GM18870 (cell line): ENCODE results near the gene ATAD1.
"Not testable (repeated sequence)": the region's sequence is repeated elsewhere in the genome, so short reads cannot be mapped to it uniquely, and the experiment has no call there.

Source experiments
- ATAC-seq: cut with Tn5 transposase; IDR thresholded peaks from one replicate; pipeline ENCODE4 v1.9.1; 2021; ENCODE audit warnings: moderate library complexity; ENCODE audit not compliant: unreplicated experiment

The ATAD1 gene, protein sequence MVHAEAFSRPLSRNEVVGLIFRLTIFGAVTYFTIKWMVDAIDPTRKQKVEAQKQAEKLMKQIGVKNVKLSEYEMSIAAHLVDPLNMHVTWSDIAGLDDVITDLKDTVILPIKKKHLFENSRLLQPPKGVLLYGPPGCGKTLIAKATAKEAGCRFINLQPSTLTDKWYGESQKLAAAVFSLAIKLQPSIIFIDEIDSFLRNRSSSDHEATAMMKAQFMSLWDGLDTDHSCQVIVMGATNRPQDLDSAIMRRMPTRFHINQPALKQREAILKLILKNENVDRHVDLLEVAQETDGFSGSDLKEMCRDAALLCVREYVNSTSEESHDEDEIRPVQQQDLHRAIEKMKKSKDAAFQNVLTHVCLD

DNA sequence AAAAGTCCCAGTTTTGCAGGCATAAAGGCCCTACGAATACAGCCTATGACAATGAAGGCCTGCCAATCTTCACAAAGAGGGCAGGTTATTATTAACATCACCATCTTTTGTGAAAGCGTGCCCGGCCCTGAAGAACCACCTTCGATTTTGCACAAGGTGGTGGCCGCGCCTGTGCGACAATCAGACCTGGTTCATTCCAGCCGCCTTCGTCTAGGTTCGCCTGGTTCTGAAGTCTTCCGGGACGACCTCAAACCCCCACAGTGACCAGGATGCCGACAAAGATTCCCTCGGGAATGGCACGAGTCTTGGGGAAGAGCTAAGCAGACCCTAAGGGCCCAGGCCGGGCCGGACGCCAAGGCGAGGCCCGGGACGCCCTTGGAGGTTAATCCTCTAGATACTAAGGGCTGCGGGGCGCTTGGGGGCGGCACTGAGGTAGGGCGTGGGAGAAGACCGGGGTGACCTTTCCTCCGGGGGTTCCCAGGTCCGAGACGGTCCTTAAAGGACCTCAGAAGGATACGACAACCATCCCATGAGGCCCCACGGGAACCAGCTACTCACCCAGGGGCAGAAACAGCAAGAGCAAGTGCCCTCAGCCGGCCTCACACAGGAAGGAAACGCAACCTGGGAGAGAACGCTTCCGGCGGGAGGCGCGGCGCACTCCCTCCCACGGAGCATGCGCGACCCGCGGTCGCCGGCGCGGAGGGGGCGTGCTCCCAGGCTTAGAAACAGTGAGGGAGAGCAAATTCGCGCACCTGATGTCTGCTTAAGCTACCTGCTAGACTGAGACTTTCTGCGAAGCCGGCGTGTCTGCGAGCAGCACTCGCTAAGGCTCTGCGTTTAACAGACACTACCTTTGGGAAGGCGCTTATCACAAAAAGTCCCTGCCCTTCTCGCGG is at the start of gene ATAD1:
ATAD1 (minus strand) TSS at position 618 of the 896 bp plus-strand sequence. CDS start 3,627 bp downstream, outside the sequence.
- peak; percentile 63 for ATAC-seq

DNA sequence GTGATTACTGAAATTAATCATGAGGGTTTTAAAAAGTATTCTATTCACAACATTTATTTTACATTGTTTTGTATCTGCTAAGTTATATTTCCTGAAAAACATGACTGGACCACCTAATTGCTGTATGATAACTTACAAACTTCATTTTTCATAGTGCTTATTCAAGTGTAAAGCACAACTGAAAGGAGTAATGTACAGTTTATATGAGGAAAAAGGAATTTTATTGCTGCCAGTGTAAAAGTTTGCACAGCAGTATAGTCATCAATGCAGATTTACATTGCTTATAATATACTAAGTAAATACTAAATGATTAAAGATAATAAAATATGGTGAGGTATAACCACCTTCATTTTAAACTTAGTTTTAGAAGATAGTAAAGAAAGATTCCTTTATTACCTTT is 49.4 kb upstream of the ATAD1 start:
- ATAC-seq, result no peak

DNA sequence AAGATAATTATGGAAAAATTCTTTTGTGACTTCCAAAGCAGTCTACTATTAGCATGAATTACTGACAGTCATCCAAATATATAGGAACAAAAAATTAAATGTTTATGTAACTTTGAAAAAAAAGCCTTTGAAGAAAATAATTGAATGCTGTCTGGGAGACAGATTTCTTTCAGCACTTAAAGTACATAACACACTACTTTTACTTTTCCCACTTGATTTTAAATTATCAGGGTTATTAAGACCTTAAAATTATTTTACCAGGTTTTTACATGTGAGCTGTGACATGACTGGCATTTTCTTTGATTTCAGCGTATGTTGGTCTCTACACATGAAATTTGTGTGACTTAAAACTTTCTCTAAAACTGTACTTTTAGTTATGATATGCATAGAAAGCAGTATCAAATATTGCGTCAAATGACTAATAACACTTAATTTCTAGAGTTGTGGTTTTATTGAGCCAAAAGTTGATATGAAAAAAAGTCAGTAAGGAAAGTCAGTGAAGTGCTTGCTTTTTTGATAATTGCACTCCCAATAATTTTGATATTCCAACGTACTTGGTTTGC is 48.5 kb upstream of the ATAD1 start:
- no peak for ATAC-seq

DNA sequence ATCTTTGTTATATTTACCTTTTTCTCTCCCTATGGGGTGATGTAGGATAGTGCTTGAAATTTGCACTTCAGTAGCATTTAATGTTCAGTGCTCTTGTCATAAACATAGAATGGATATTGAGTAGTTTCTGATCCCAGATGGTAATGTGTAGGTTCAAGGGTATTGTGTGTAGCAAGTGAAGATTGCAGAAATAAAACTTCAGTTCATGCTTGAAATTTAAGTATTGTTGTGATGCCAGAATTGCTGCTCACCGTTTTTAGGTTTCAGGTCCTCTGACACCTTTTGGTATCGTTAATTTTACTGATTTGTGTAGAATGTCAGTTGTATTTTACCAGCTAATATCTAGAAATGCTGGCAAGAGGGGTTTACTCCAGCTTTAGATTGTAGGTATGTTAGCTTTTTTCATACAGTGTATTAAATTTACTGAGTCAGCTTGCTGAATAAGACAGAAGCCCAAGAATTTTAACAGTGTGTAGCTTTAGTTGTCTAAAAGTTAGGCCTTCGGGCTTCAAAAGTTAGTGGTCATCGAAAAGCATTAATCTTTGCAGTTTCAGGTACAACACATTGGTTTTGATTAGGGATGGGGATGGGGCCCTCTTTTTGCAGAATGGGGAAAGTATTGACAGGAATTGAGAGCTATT is 47.3 kb upstream of the ATAD1 start:
- ATAC-seq, result no peak

DNA sequence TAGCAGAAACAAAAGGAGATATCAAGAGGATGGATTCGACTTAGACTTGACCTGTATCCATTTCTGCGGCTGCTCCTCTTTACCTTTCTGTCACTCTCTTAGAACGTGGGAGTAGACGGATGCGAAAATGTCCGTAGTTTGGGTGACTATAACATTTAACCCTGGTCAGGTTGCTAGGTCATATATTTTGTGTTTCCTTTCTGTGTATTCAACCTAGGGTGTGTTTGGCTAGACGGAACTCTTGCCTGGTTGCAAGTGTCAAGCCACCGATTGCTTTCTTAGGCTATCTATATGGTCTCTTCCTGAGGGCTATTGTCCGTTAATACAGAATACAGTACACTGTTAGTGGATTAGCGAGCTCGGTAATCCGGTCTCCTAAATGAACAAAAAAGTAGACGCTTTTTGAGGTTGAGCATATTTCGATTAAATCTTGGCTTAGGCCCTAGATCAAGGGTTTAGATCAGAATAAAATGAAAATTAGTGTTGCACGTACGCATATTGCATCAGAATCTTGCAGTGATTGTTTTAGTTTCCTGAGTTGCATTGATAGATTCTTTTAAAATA is 46.6 kb upstream of the ATAD1 start:
- no peak for ATAC-seq

DNA sequence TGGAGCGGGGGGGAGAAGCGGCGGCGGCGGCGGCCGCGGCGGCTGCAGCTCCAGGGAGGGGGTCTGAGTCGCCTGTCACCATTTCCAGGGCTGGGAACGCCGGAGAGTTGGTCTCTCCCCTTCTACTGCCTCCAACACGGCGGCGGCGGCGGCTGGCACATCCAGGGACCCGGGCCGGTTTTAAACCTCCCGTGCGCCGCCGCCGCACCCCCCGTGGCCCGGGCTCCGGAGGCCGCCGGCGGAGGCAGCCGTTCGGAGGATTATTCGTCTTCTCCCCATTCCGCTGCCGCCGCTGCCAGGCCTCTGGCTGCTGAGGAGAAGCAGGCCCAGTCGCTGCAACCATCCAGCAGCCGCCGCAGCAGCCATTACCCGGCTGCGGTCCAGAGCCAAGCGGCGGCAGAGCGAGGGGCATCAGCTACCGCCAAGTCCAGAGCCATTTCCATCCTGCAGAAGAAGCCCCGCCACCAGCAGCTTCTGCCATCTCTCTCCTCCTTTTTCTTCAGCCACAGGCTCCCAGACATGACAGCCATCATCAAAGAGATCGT is 46.0 kb upstream of the ATAD1 start:
- ATAC-seq, result not testable (repeated sequence)

DNA sequence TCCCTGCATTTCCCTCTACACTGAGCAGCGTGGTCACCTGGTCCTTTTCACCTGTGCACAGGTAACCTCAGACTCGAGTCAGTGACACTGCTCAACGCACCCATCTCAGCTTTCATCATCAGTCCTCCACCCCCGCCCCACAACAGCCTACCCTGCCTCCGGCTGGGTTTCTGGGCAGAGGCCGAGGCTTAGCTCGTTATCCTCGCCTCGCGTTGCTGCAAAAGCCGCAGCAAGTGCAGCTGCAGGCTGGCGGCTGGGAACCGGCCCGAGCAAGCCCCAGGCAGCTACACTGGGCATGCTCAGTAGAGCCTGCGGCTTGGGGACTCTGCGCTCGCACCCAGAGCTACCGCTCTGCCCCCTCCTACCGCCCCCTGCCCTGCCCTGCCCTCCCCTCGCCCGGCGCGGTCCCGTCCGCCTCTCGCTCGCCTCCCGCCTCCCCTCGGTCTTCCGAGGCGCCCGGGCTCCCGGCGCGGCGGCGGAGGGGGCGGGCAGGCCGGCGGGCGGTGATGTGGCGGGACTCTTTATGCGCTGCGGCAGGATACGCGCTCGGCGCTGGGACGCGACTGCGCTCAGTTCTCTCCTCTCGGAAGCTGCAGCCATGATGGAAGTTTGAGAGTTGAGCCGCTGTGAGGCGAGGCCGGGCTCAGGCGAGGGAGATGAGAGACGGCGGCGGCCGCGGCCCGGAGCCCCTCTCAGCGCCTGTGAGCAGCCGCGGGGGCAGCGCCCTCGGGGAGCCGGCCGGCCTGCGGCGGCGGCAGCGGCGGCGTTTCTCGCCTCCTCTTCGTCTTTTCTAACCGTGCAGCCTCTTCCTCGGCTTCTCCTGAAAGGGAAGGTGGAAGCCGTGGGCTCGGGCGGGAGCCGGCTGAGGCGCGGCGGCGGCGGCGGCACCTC is 45.3 kb upstream of the ATAD1 start, which contains the start of the genes KLLN and PTEN:
KLLN (minus strand) TSS at position 481 of the 891 bp plus-strand sequence. CDS start 1,046 bp downstream, outside the sequence.
PTEN (plus strand) TSS at position 573 of the 891 bp plus-strand sequence. CDS start 845 bp downstream, outside the sequence.
- peak; percentile 20 for ATAC-seq

DNA sequence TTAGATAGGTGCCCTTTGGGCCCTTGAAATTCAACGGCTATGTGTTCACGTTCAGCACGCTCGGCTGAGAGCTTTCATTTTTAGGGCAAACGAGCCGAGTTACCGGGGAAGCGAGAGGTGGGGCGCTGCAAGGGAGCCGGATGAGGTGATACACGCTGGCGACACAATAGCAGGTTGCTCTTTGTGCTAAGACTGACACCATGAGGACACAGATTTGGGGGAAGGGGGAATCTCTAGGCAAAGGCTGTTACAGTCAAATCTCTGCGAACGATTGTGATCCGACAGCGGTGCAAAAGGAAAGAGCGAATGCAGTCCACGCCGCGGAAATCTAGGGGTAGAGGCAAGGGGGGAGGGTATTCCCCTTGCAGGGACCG is 44.6 kb upstream of the ATAD1 start:
- ATAC-seq, result peak; percentile 8

DNA sequence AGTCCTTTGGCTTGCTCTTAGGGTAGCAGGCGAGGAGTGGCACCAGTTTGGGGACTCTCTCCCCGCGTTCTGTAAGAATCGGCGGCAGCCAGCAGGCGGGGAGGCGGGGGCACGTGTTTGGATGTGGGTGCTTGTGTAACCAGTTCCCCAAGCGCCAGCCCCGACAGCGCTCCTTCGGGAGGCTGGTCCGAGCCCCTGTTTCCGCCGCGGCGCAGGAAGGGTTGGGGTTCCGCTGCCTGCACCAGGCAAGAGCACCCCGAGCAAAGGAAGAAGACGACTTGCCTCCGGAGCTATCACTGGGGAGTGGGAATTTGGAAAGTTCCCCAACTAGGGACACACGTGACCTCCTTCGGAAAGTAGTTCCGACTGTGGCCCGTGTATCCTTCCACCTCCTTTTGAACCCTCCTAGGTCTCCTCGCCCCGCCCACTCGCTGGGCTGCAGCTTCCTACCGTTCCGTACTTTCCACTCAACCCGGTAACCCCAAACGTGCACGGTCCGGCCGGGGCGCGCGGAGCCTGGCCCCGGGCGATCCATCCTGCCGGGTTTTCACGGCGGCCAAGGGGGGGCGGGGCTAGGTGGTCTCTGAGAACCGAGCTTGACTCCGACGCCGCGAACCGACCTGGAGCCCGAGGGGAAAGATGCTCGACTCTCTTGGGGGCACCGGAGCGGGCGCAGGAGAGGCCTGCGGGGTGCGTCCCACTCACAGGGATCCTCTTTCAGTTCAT is 44.1 kb upstream of the ATAD1 start:
- ATAC-seq, result peak; percentile 50

DNA sequence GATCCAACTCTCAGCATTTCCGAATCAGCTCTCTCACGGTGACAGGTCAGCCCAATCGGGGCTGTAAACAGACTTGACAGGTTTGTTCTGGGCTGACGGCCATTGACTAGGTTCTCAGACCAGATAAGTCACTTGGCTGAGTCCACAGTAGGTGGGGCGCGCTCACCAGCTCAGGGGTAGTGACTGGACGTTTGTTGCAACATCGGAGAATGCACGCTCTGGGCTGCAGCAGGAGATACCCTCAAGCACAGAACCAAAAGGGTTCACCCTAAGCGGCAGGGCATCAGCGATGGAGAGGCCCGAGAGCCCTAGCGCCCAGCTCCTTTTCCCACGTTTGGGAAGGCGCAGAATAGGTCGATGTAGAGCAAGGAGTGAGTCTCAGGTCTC is 43.5 kb upstream of the ATAD1 start:
- peak; percentile 10 for ATAC-seq

DNA sequence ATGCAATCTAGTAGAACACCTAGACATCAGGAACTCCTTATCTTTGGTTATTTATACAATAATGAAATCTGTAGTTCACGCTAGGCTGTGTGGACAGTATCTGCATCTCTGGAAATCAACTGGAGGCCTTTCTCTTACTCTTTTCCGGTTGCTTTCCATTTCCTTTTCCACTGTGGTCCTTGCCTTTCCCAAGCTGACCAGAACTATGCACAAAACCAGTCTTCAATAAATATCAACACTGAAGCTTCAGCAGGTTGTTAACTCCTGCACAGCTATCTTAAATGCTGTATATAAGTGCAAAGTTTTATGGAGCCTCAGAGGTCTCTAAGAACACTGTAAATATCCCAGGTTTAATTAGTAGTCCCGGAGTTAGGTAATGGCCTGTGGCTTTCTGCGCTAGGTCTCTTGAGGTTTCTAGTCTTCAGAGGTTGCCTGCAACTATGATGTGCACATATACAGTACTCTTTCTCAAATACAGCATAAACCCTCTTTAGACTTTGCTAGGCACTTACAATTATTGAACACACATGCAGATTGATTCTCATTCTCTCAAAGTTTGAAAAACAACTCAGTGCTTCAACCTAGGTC is 42.9 kb upstream of the ATAD1 start:
- no peak for ATAC-seq

DNA sequence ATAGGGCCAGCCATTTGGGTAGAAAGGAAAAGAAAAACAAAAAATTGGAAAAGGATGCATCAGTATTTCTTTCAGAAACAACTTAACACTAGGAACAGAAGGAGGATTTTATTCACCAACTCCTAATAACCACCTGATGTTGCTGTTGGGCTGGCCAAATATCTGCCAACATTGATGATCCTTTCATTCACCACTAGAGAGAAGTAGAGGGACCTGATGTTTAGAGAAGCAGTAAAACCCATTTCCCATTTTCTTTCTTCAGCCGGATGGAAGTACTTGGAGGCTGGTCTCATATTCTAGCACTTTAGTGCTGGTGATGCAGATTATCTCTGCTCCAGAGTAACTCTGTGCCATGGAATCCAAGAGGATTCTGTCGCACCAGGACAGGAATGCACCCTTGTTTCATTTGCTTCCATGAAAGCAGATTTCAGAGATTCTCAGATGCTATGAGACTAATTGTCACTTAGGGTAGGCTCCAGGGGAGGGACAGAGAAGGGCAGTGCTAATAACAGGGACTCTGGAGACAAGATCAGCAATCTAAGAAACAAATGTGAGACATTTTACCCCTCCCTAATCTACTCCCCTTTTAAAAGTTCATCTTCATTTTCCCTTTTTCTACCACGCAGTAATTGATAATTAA is 42.2 kb upstream of the ATAD1 start:
- ATAC-seq, result no peak

DNA sequence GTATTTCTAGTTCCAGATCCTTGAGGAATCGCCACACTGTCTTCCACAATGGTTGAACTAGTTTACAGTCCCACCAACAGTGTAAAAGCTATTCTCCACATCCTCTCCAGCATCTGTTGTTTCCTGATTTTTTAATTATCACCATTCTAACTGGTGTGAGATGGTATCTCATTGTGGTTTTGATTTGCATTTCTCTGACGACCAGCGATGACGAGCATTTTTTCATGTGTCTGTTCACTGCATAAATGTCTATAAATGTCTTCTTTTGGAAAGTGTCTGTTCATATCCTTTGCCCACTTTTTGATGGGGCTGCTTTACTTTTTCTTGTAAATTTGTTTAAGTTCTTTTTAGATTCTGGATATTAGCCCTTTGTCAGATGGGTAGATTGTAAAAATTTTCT is 37.6 kb upstream of the ATAD1 start:
- not testable (repeated sequence) for ATAC-seq

DNA sequence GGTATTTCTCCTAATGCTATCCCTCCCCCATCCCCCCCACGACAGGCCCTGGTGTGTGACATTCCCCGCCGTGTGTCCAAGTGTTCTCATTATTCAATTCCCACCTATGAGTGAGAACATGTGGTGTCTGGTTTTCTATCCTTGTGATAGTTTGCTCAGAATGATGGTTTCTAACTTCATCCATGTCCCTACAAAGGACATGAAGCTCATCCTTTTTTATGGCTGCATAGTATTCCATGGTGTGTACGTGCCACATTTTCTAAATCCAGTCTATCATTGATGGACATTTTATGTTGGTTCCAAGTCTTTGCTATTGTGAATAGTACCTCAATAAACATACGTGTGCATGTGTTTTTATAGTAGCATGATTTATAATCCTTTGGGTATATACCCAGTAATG is 37.2 kb upstream of the ATAD1 start:
- not testable (repeated sequence) for ATAC-seq

DNA sequence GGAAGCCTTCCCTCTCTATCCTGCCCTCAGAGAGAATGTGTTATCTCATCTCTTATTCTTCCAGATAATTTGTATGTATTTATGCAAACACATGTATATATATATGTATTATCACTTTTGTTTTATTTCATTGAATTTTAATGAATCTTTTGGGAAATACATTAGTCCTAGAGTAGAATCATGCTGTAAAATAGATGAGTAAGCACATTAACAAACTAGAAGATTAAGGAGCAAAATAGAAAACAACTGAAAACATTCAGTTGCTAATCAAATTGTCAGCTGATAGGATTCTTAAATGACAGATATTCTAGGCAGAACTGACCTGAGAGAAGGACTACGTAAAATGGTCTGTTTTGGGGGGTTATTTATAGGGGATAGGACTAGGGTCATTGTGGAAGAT is 34.1 kb upstream of the ATAD1 start:
- no peak for ATAC-seq

DNA sequence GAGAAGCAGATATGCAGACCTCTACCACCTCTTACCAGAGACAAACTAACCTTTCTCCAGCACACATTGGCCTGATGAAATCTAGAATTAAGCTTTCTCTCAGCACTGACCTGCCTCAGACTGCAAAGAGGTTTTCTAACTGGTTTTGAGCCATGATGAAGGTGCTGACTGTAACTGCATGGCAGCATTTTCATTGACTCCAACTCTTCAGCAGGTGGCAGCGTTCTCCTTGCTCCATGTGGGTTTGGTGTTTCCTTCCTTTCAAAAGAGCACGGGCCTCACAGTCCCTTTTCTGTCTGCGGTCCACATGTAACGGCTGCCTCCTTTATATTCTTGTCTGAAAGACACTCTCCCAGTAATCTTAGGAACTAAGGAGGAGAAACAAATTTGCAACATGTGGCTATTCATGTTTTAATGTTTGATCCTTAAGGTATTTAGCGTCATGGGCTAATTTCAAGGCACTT is 32.7 kb upstream of the ATAD1 start:
- no peak for ATAC-seq

DNA sequence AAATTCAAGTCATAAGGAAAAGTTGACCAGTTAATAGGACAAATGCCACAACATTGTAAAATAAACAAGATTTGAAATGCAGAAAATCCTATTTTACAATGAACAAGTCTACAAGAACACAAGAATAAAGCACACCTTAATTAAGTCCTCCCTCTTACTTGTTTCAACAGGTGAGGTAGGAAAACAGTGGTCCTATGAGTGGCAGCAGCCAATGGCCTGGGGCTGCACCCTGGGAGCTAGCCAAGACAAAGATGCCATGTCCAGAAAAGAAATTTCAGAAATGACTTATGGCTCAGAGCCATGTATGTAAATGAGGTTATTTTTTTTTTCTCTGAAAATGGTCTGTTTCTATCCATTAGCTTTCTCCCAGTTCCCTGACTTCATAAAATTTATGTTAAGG is 31.0 kb upstream of the ATAD1 start:
- no peak for ATAC-seq

DNA sequence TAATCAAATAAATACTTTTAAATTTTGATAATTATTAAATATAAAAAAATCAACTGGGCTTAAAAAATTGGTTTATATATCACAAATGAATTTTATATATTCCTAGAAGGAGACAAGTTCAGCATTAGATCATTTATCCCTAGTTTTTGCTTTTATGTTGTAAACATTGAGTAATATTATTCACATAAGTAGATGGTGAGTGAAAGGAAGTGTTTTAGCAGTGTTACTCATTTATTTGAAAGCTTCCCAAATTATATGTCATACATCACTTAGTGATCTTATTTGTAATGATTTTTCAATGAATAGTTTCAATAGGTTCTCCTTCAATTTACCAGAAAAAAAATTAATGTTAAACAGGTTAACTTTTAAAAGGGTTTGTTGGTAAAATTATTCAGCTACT is 29.5 kb upstream of the ATAD1 start:
- no peak for ATAC-seq
